CD14-positive monocyte (primary cell): Measurements from ENCODE around the gene DUSP8. TPM values are rescaled to one million over a fixed set of nuclear protein-coding genes. Genes with fewer than 3 reads are reported as not detected.
A peak's percentile ranks its signal among the peaks of the same experiment; 100 is the strongest.

Experiments used
- DNase-seq, 3 donors: peaks; one replicate each; pipeline ENCODE4 v3.0.0-alpha.2; 2011 to 2022
- H2AFZ ChIP-seq: 2 replicates; pipeline ENCODE4 v1.6.0; 2012; ENCODE audit warnings: mild to moderate bottlenecking, low read depth, low read length, inconsistent platforms; ENCODE audit not compliant: insufficient read depth, poor library complexity, severe bottlenecking
- H3K27ac ChIP-seq, 2 donors: 1 replicate in 1 of 2; 2 replicates in 1 of 2; pipeline ENCODE4 v1.5.1; 2012 to 2013; ENCODE audit warnings: low read length in 2 of 2, control low read depth in 1 of 2, inconsistent platforms in 1 of 2, low read depth in 1 of 2, mild to moderate bottlenecking in 1 of 2
- H3K27me3 ChIP-seq, 2 donors: one replicate each; pipeline versions ENCODE4 v1.6.0 to v1.6.1; 2011 to 2013; ENCODE audit warnings: low read length in 2 of 2; ENCODE audit not compliant: control insufficient read depth in 2 of 2, insufficient read depth in 2 of 2
- H3K36me3 ChIP-seq, 2 donors: replicated peaks in 1 of 2; 1 replicate in 1 of 2; 2 replicates in 1 of 2; pipeline versions ENCODE4 v1.5.1 to v1.6.1; 2012 to 2013; ENCODE audit warnings: low read length in 2 of 2, control low read depth in 1 of 2, inconsistent platforms in 1 of 2, mild to moderate bottlenecking in 1 of 2; ENCODE audit not compliant: insufficient read depth in 2 of 2, control insufficient read depth in 1 of 2
- H3K4me1 ChIP-seq, 2 donors: 1 replicate in 1 of 2; 2 replicates in 1 of 2; pipeline versions ENCODE4 v1.5.1 to v1.6.1; 2012 to 2013; ENCODE audit warnings: low read length in 2 of 2, control low read depth in 1 of 2, inconsistent platforms in 1 of 2, mild to moderate bottlenecking in 1 of 2, moderate library complexity in 1 of 2; ENCODE audit not compliant: insufficient read depth in 2 of 2, control insufficient read depth in 1 of 2
- H3K4me2 ChIP-seq: replicated peaks from 2 replicates; pipeline ENCODE3; 2012; ENCODE audit warnings: low read length, moderate library complexity, mild to moderate bottlenecking; ENCODE audit not compliant: poor library complexity, severe bottlenecking; ENCODE audit errors: extremely low read depth
- H3K4me3 ChIP-seq, 3 experiments: fragments of 200-600 bp in 1 of 3; sonication (generic) in 1 of 3; replicated peaks in 1 of 3; 1 replicate in 2 of 3; 2 replicates in 1 of 3; pipeline ENCODE4 v1.5.1; 2011 to 2013; ENCODE audit warnings: low read length in 3 of 3, mild to moderate bottlenecking in 3 of 3, control low read depth in 2 of 3, low read depth in 2 of 3, inconsistent platforms in 1 of 3, moderate library complexity in 1 of 3
- H3K79me2 ChIP-seq: 2 replicates; pipeline ENCODE4 v1.6.0; 2012; ENCODE audit warnings: mild to moderate bottlenecking, control low read depth, inconsistent platforms, low read length, moderate library complexity; ENCODE audit not compliant: insufficient read depth
- H3K9ac ChIP-seq: 2 replicates; pipeline ENCODE4 v1.6.0; 2017; ENCODE audit warnings: low read length, mild to moderate bottlenecking; ENCODE audit not compliant: insufficient read depth, poor library complexity, severe bottlenecking
- H3K9me3 ChIP-seq, 2 donors: replicated peaks in 1 of 2; 1 replicate in 1 of 2; 2 replicates in 1 of 2; pipeline versions ENCODE4 v1.5.1 to v1.6.1; 2012 to 2013; ENCODE audit warnings: low read length in 2 of 2, control low read depth in 1 of 2; ENCODE audit not compliant: control insufficient read depth in 1 of 2, insufficient read depth in 1 of 2
- H4K20me1 ChIP-seq: 2 replicates; pipeline ENCODE4 v1.6.0; 2012; ENCODE audit warnings: mild to moderate bottlenecking, low read length, control low read depth, moderate library complexity; ENCODE audit not compliant: insufficient read depth
- H3K27ac Mint-ChIP-seq, 7 donors: one replicate each; pipeline ENCODE4 v1.8.0; 2020; ENCODE audit warnings: mild to moderate bottlenecking in 7 of 7, mixed read lengths in 7 of 7, moderate library complexity in 6 of 7, inconsistent platforms in 2 of 7
- H3K27me3 Mint-ChIP-seq, 3 donors: one replicate each; pipeline ENCODE4 v1.8.0; 2021 to 2022; ENCODE audit warnings: low read depth in 3 of 3, mild to moderate bottlenecking in 3 of 3, mixed read lengths in 3 of 3, moderate library complexity in 3 of 3, inconsistent platforms in 1 of 3
- H3K36me3 Mint-ChIP-seq, 2 donors: one replicate each; pipeline ENCODE4 v1.8.0; 2020; ENCODE audit warnings: mixed read lengths in 2 of 2, inconsistent platforms in 1 of 2, mild to moderate bottlenecking in 1 of 2
- H3K4me1 Mint-ChIP-seq: one replicate; pipeline ENCODE4 v1.8.0; 2020; ENCODE audit warnings: mild to moderate bottlenecking, mixed read lengths
- H3K4me3 Mint-ChIP-seq, 2 donors: one replicate each; pipeline ENCODE4 v1.8.0; 2020; ENCODE audit warnings: mild to moderate bottlenecking in 2 of 2, mixed read lengths in 2 of 2, moderate library complexity in 1 of 2
- H3K9me3 Mint-ChIP-seq, 7 donors: one replicate each; pipeline ENCODE4 v1.8.0; 2020 to 2022; ENCODE audit warnings: mixed read lengths in 7 of 7, mild to moderate bottlenecking in 6 of 7, moderate library complexity in 6 of 7, inconsistent platforms in 2 of 7
- CTCF ChIP-seq: fragments of 200-600 bp; IDR thresholded peaks from one replicate; pipeline ENCODE4 v1.8.0; 2022; ENCODE audit warnings: antibody characterized with exemption, mild to moderate bottlenecking
- WGBS: methylation state at CpG from one replicate; pipeline ENCODE4 v1.1.5; 2013; ENCODE audit warnings: missing lambda C conversion rate; ENCODE audit not compliant: insufficient coverage; 5-methylcytosine and 5-hydroxymethylcytosine counted together
- intact Hi-C, 2 donors: fragments of 100-400 bp; cut with micrococcal nuclease; formaldehyde crosslinking; loops; one replicate each; pipeline versions ENCODE4 v1.15.0 to v1.15.1; 2023
- polyA plus RNA-seq, 3 donors: library from polyadenylated mRNA; depleted of rRNA in 1 of 3; unstranded in 2 of 3; stranded (reverse) in 1 of 3; fragments of 300-500 nt in 2 of 3; fragments of >200 nt in 1 of 3; fragmentation: Illumina TruSeq in 2 of 3; gene quantifications; 1 replicate in 2 of 3; 2 replicates in 1 of 3; pipeline ENCODE4 v1.2.3, GENCODE V29; 2012 to 2021

The DUSP8 gene
- polyA plus RNA-seq, 3 donors: 0.61 TPM; not detected in 2

- no peak for DNase-seq
- Histone ChIP-seq H3K4me3 (no peak overlapping the region), H3K9ac (no peak overlapping the region), H2AFZ (no peak overlapping the region), H4K20me1 (no peaks in the 10 kb centered on the region), H3K27ac (no peak overlapping the region), H3K27me3 (peaks cover 0 to 19% of the 10 kb centered on the region in 2 donors), H3K9me3 (no peaks in the 10 kb centered on the region), H3K4me2 (no peak overlapping the region), H3K79me2 (no peaks in the 10 kb centered on the region), H3K36me3 (no peaks in the 10 kb centered on the region), H3K4me1 (no peaks in the 10 kb centered on the region)
- 83% methylated on average over 15 of the region's 15 CpGs for WGBS
- Mint-ChIP-seq H3K27me3 (peaks cover 21 to 55% (median 29%) of the 10 kb centered on the region in 3 donors), H3K36me3 (no peaks in the 10 kb centered on the region), H3K4me3 (no peak overlapping the region), H3K9me3 (peaks cover 0 to 3% (median 0%) of the 10 kb centered on the region in 7 donors), H3K4me1 (no peaks in the 10 kb centered on the region), H3K27ac (no peak overlapping the region)
- intact Hi-C loops: no loop called here
- no peak for TF ChIP-seq CTCF
Measured at GRCh38 chr11:1560002-1560648, 11.9 kb downstream of the DUSP8 start.

GRCh38 chr11:1559111-1559951 is 12.7 kb downstream of the DUSP8 start:
- Histone ChIP-seq H3K27ac (no peak overlapping the region), H3K79me2 (no peaks in the 10 kb centered on the region), H3K9me3 (no peaks in the 10 kb centered on the region), H3K36me3 (no peaks in the 10 kb centered on the region), H4K20me1 (no peaks in the 10 kb centered on the region), H3K4me1 (no peaks in the 10 kb centered on the region), H3K4me3 (no peak overlapping the region), H3K27me3 (peaks cover 0 to 25% of the 10 kb centered on the region in 2 donors), H3K4me2 (no peak overlapping the region), H3K9ac (no peak overlapping the region), H2AFZ (no peak overlapping the region)
- no peak for DNase-seq
- WGBS: 71% methylated on average over 26 of the region's 29 CpGs
- H3K9me3 Mint-ChIP-seq: peaks cover 0 to 3% (median 0%) of the 10 kb centered on the region in 7 donors
- no peak overlapping the region for H3K27ac Mint-ChIP-seq
- H3K27me3 Mint-ChIP-seq: peaks cover 28 to 57% (median 33%) of the 10 kb centered on the region in 3 donors
- H3K4me1 Mint-ChIP-seq: no peaks in the 10 kb centered on the region
- intact Hi-C loops: no loop called here
- no peaks in the 10 kb centered on the region for H3K36me3 Mint-ChIP-seq
- no peak for TF ChIP-seq CTCF
- H3K4me3 Mint-ChIP-seq: peak overlapping the region in 1 of 2 donors; percentile 39
